DOHH2 (cell line): ENCODE results near the gene AUNIP.

Source experiments
- H3F3A ChIP-seq: fragments of 200-600 bp; sonication (generic), shearing (Covaris generic); 2 replicates; pipeline ENCODE4 v1.6.0; 2016; ENCODE audit warnings: antibody characterized with exemption, mild to moderate bottlenecking; ENCODE audit not compliant: control insufficient read depth, insufficient read depth
- H3K27ac ChIP-seq: fragments of 200-600 bp; sonication (generic); 2 replicates; pipeline ENCODE4 v1.5.1; 2014; ENCODE audit warnings: low read depth, mild to moderate bottlenecking, low read length, moderate library complexity
- H3K27me3 ChIP-seq: fragments of 200-600 bp; sonication (generic); 2 replicates; pipeline ENCODE4 v1.6.1; 2014; ENCODE audit warnings: mild to moderate bottlenecking, low read length, mixed read lengths; ENCODE audit not compliant: control insufficient read depth
- H3K36me3 ChIP-seq: fragments of 200-600 bp; sonication (generic); 2 replicates; pipeline ENCODE4 v1.6.1; 2014; ENCODE audit warnings: mild to moderate bottlenecking, low read length, moderate library complexity, mixed read lengths; ENCODE audit not compliant: control insufficient read depth
- H3K4me1 ChIP-seq: fragments of 200-600 bp; sonication (generic); 2 replicates; pipeline ENCODE4 v1.6.1; 2014; ENCODE audit warnings: mild to moderate bottlenecking, low read length, mixed read lengths; ENCODE audit not compliant: control insufficient read depth
- H3K4me2 ChIP-seq: fragments of 200-600 bp; sonication (generic); 2 replicates; pipeline ENCODE4 v1.6.0; 2014; ENCODE audit warnings: mild to moderate bottlenecking, low read length, moderate library complexity
- H3K4me3 ChIP-seq: fragments of 200-600 bp; sonication (generic); 2 replicates; pipeline ENCODE4 v1.5.1; 2014; ENCODE audit warnings: mild to moderate bottlenecking, low read length, mixed read lengths
- H3K79me2 ChIP-seq: fragments of 200-600 bp; sonication (generic); 2 replicates; pipeline ENCODE4 v1.6.1; 2014; ENCODE audit warnings: mild to moderate bottlenecking, low read length, mixed read lengths; ENCODE audit not compliant: control insufficient read depth
- H3K9me2 ChIP-seq: fragments of 200-600 bp; sonication (generic); replicated peaks from 2 replicates; pipeline ENCODE4 v1.6.1; 2014; ENCODE audit warnings: mild to moderate bottlenecking, low read length, mixed read lengths; ENCODE audit not compliant: control insufficient read depth
- H3K9me3 ChIP-seq: fragments of 200-600 bp; sonication (generic); 2 replicates; pipeline ENCODE4 v1.6.1; 2014; ENCODE audit warnings: antibody characterized with exemption, low read length, mixed read lengths; ENCODE audit not compliant: control insufficient read depth, insufficient read depth
- H4K20me1 ChIP-seq: fragments of 200-600 bp; sonication (generic); 2 replicates; pipeline ENCODE4 v1.6.0; 2014; ENCODE audit warnings: low read depth, mild to moderate bottlenecking, antibody characterized with exemption, low read length, moderate library complexity; ENCODE audit not compliant: control insufficient read depth, insufficient read depth
- EZH2phosphoT487 ChIP-seq: fragments of 200-600 bp; sonication (generic); IDR thresholded peaks from 2 replicates; pipeline ENCODE4 v1.6.1; 2017; ENCODE audit warnings: borderline replicate concordance, mild to moderate bottlenecking, antibody characterized with exemption, low read length, moderate library complexity, mixed read lengths
- TF ChIP-seq, protein P1 (sequence below): fragments of 200-600 bp; sonication (generic); IDR thresholded peaks from one replicate; pipeline ENCODE4 v1.5.1; 2014; ENCODE audit warnings: antibody characterized with exemption, mild to moderate bottlenecking, low read depth, low read length; ENCODE audit not compliant: poor library complexity, severe bottlenecking

Gene AUNIP

DNA sequence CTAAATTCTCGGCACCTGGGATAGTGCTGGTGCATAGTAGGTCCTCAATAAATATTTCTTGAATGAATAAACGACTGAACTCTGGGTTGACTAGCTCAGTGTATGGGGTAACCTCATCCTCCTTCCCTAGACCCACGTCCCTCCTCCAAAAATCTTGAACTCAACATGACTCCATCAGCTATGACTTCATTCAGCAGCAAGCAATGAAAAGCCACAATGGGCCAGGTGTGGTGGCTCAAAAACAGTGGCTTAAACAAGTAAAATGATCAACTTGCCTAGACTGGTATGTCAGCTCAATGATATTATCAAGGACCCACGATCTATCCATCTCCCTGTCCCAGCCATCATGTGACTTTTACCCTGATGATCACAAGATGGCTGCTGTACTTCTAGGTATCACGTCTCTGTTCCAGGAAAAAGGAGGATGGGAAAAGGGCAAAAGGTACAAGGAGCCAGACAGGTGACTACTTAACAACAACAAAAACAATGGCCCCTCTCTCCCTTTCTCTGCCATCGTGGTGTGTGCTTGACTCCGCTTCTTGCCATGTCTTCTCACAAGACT, 29.2 kb upstream of the AUNIP start:
- Histone ChIP-seq H4K20me1 (no peaks in the 10 kb centered on the region), H3K79me2 (no peaks in the 10 kb centered on the region), H3K36me3 (no peaks in the 10 kb centered on the region; the same call in 1 of the 2 replicates), H3K9me3 (no peaks in the 10 kb centered on the region), H3K4me1 (no peaks in the 10 kb centered on the region), H3K9me2 (no peaks in the 10 kb centered on the region), H3K4me2 (no peak overlapping the region), H3K4me3 (no peak overlapping the region), H3F3A (no peaks in the 10 kb centered on the region), H3K27me3 (no peaks in the 10 kb centered on the region), H3K27ac (no peak overlapping the region)
- no peak for TF ChIP-seq EZH2phosphoT487
- TF ChIP-seq, protein P1, sequence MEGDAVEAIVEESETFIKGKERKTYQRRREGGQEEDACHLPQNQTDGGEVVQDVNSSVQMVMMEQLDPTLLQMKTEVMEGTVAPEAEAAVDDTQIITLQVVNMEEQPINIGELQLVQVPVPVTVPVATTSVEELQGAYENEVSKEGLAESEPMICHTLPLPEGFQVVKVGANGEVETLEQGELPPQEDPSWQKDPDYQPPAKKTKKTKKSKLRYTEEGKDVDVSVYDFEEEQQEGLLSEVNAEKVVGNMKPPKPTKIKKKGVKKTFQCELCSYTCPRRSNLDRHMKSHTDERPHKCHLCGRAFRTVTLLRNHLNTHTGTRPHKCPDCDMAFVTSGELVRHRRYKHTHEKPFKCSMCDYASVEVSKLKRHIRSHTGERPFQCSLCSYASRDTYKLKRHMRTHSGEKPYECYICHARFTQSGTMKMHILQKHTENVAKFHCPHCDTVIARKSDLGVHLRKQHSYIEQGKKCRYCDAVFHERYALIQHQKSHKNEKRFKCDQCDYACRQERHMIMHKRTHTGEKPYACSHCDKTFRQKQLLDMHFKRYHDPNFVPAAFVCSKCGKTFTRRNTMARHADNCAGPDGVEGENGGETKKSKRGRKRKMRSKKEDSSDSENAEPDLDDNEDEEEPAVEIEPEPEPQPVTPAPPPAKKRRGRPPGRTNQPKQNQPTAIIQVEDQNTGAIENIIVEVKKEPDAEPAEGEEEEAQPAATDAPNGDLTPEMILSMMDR, result no peak

DNA sequence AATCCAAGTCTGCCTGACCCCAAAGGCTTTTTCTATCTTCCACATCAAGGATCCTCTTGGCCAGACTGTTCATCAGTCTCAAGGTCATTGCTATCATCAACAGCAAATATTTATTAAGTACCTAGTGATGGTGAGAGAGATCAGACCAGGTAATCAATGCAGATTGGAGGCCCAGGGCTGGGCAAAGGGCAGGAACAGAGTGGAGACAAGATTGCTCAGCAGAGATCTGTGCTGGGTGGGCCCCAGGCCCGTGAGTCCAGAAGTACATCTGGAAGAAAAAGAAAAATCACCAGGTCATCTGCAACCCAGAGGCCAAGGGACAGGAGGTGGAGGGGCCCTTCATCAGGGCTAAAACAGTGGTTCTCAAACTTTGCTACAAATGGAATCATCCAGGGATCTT, 26.3 kb upstream of the AUNIP start:
- Histone ChIP-seq H3K27ac (no peak overlapping the region), H3K9me2 (no peaks in the 10 kb centered on the region), H3K27me3 (no peaks in the 10 kb centered on the region), H3K4me2 (no peak overlapping the region), H3K4me1 (no peaks in the 10 kb centered on the region), H3K36me3 (no peaks in the 10 kb centered on the region; the same call in 1 of the 2 replicates), H3K4me3 (no peak overlapping the region), H4K20me1 (no peaks in the 10 kb centered on the region), H3K79me2 (no peaks in the 10 kb centered on the region), H3K9me3 (no peaks in the 10 kb centered on the region), H3F3A (no peaks in the 10 kb centered on the region)
- TF ChIP-seq EZH2phosphoT487, result no peak
- TF ChIP-seq, protein P1, result no peak

DNA sequence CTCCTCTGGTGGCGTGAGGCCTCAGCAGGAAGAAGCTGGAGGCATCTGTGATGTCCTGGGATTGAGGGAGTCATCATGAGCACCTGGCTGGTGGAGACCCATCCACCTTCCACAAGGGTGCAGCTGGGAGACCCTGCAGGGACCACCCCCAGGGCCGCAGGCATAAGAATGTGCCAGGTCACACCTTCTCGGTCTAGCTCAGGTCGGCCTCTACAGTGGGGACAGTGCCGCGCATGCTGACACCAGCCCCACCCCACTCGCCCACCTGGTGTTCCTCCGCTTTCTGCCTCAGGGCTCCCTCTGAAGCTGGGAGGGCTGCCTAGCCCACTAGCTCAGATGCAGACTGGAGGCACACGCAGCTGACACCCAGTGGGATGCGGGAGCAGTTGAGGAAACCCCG, 22.0 kb upstream of the AUNIP start:
- Histone ChIP-seq H3K79me2 (no peaks in the 10 kb centered on the region), H3K4me3 (no peak overlapping the region), H3F3A (peaks cover 7% of the 10 kb centered on the region), H3K9me2 (no peaks in the 10 kb centered on the region), H3K27ac (no peak overlapping the region), H3K36me3 (no peaks in the 10 kb centered on the region), H3K9me3 (no peaks in the 10 kb centered on the region), H4K20me1 (no peaks in the 10 kb centered on the region), H3K4me2 (no peak overlapping the region), H3K27me3 (peaks cover 12% of the 10 kb centered on the region), H3K4me1 (no peaks in the 10 kb centered on the region)
- no peak for TF ChIP-seq EZH2phosphoT487
- TF ChIP-seq, protein P1, result no peak

DNA sequence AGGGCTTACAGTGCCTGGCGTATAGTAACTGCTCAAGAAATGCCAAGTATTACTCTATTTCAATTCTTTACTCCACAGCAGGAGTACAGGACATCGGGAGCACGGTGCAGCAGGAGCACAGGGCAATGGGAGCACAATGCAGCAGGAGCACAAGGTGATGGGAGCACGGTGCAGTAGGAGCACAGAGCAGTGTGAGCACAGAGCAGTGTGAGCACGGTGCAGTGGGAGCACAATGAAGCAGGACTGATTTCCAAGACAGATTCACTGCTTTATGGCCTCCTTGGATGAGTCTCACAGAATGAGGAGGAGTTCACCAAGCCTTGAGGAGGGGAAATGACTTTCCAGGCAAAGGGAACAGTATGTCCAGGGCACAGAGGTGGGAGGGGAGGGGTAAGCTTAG, 21.3 kb upstream of the AUNIP start:
- Histone ChIP-seq H4K20me1 (no peaks in the 10 kb centered on the region), H3K9me2 (no peaks in the 10 kb centered on the region), H3K4me1 (peaks cover 6% of the 10 kb centered on the region), H3F3A (peaks cover 8% of the 10 kb centered on the region), H3K36me3 (no peaks in the 10 kb centered on the region), H3K27ac (no peak overlapping the region), H3K4me2 (no peak overlapping the region), H3K79me2 (no peaks in the 10 kb centered on the region), H3K9me3 (no peaks in the 10 kb centered on the region), H3K27me3 (peaks cover 19% of the 10 kb centered on the region), H3K4me3 (no peak overlapping the region)
- TF ChIP-seq, protein P1, result no peak
- no peak for TF ChIP-seq EZH2phosphoT487
